DND-41 (cell line): ENCODE results near the gene GPR161.

Experiments
- ATAC-seq: fragments of 200-7000 bp; cut with Tn5 transposase; 3 replicates; pipeline ENCODE4 v1.9.1; 2021; ENCODE audit warnings: low read depth; ENCODE audit not compliant: insufficient read depth
- DNase-seq: peaks from one replicate; pipeline ENCODE4 v3.0.0-alpha.2; 2020
- H2AFZ ChIP-seq: 2 replicates; pipeline ENCODE4 v1.6.0; 2012; ENCODE audit warnings: low read depth, low read length
- H3K27ac ChIP-seq: 2 replicates; pipeline ENCODE4 v1.5.1; 2012; ENCODE audit warnings: low read length, inconsistent platforms
- H3K27me3 ChIP-seq: fragments of 200-600 bp; sonication (generic); 2 replicates; pipeline ENCODE4 v1.6.0; 2012; ENCODE audit warnings: low read length, mild to moderate bottlenecking, inconsistent platforms; ENCODE audit not compliant: insufficient read depth, poor library complexity
- H3K36me3 ChIP-seq: 2 replicates; pipeline ENCODE4 v1.5.1; 2012; ENCODE audit warnings: low read length, inconsistent platforms; ENCODE audit not compliant: insufficient read depth
- H3K4me1 ChIP-seq: 2 replicates; pipeline ENCODE4 v1.5.1; 2012; ENCODE audit warnings: mild to moderate bottlenecking, low read length; ENCODE audit not compliant: insufficient read depth
- H3K4me2 ChIP-seq: 2 replicates; pipeline ENCODE4 v1.6.0; 2012; ENCODE audit warnings: mild to moderate bottlenecking, moderate library complexity, low read length, inconsistent platforms; ENCODE audit not compliant: insufficient read depth
- H3K4me3 ChIP-seq, 2 experiments: fragments of 200-600 bp in 1 of 2; shearing (Covaris generic) in 1 of 2; 2 replicates each; pipeline ENCODE4 v1.5.1; 2012 to 2016; ENCODE audit warnings: inconsistent platforms in 2 of 2, low read length in 2 of 2, mild to moderate bottlenecking in 2 of 2, low read depth in 1 of 2, moderate library complexity in 1 of 2
- H3K79me2 ChIP-seq: 2 replicates; pipeline ENCODE4 v1.6.0; 2012; ENCODE audit warnings: low read length, inconsistent platforms; ENCODE audit not compliant: insufficient read depth
- H3K9ac ChIP-seq: 2 replicates; pipeline ENCODE4 v1.6.0; 2012; ENCODE audit warnings: low read depth, mild to moderate bottlenecking, inconsistent platforms, low read length, moderate library complexity
- H3K9me3 ChIP-seq: 2 replicates; pipeline ENCODE4 v1.5.1; 2012; ENCODE audit warnings: low read length, moderate library complexity, mild to moderate bottlenecking, inconsistent platforms; ENCODE audit not compliant: insufficient read depth, severe bottlenecking
- H4K20me1 ChIP-seq: 2 replicates; pipeline ENCODE4 v1.6.0; 2012; ENCODE audit warnings: low read length; ENCODE audit not compliant: insufficient read depth
- CTCF ChIP-seq: IDR thresholded peaks from 2 replicates; pipeline ENCODE4 v1.5.1; 2012; ENCODE audit warnings: borderline replicate concordance, low read length, moderate library complexity, mild to moderate bottlenecking; ENCODE audit not compliant: poor library complexity, severe bottlenecking; ENCODE audit errors: extremely low read depth
- EZH2 ChIP-seq: IDR thresholded peaks from 3 replicates; pipeline ENCODE4 v1.6.1; 2012; ENCODE audit warnings: borderline replicate concordance, low read depth, mild to moderate bottlenecking, moderate library complexity, low read length, inconsistent platforms; ENCODE audit not compliant: severe bottlenecking

Gene GPR161

GRCh38 chr1:168146160-168146539, 9.4 kb upstream of the GPR161 start:
- TF ChIP-seq EZH2 (no peak), CTCF (no peak)
- no peak overlapping the region for H3K9ac ChIP-seq
- no peak overlapping the region for H2AFZ ChIP-seq
- no peaks in the 10 kb centered on the region for H3K79me2 ChIP-seq
- H3K4me2 ChIP-seq, result no peak overlapping the region
- ATAC-seq (no peak), DNase-seq (no peak)
- H3K4me1 ChIP-seq, result peaks cover 8% of the 10 kb centered on the region
- H3K4me3 ChIP-seq, result no peak overlapping the region
- no peaks in the 10 kb centered on the region for H4K20me1 ChIP-seq
- H3K36me3 ChIP-seq, result no peaks in the 10 kb centered on the region
- H3K9me3 ChIP-seq, result no peaks in the 10 kb centered on the region
- no peaks in the 10 kb centered on the region for H3K27me3 ChIP-seq
- H3K27ac ChIP-seq, result no peak overlapping the region

DNA sequence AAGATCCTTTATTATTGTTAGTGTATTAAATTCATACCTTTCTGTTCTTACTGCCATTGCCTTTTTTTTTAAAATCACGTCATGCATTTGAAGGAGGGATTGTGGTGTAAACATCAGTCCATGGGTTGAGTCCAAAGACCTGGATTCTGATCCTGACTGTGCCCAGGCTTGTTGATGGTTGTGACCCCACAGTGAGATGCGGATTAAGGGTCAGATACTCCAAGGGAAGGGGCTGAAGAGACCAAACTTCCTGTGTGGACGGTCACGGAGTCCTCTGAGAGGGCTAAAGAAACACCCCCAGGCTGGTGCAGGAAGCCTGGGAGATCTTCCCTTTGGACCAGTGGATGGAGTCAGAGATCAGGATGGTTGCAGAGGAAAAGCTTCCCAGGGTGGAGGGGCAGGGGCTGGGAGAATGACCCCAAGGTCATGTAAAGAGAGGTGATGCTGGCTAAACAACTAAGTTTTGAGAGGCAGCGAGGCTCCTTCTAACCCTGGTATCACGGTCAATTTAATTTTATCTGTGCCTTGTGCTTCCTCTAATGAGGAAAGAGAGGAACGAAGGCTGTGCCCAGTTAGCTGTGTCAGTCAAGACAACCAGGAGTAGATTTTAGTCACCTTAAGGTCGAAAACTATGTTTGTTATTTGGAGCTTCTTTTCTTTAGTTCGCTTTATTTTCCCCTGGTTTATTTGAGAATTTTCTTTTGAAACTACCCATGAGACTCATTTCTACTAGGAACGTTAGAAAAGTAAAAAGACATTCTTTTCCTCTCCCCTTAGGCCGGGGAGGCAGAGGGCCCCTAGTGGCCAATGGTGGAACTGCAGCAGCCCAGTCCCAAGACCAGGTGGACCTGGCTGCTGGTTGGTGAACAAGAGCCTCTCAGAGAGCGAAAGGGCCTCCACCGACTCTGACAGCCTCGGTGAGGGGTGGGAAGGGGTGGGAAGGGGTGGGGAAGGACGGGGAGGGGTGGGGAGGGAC, 8.7 kb upstream of the GPR161 start:
- peak overlapping the region in 1 of 2 experiments; percentile 26; a peak in 2 of 4 replicates for H3K4me3 ChIP-seq
- peak; percentile 90 for DNase-seq
- no peaks in the 10 kb centered on the region for H3K27me3 ChIP-seq
- peak; percentile 100 for ATAC-seq
- no peaks in the 10 kb centered on the region for H3K9me3 ChIP-seq
- peaks cover 8% of the 10 kb centered on the region for H3K4me1 ChIP-seq
- peak overlapping the region; percentile 55 for H3K27ac ChIP-seq
- peak overlapping the region; percentile 54 for H3K4me2 ChIP-seq
- H3K36me3 ChIP-seq, result no peaks in the 10 kb centered on the region
- no peaks in the 10 kb centered on the region for H4K20me1 ChIP-seq
- no peaks in the 10 kb centered on the region for H3K79me2 ChIP-seq
- H3K9ac ChIP-seq, result peak overlapping the region; percentile 42
- peak; percentile 98 for TF ChIP-seq CTCF
- TF ChIP-seq EZH2, result no peak
- peak overlapping the region; percentile 82 for H2AFZ ChIP-seq

DNA sequence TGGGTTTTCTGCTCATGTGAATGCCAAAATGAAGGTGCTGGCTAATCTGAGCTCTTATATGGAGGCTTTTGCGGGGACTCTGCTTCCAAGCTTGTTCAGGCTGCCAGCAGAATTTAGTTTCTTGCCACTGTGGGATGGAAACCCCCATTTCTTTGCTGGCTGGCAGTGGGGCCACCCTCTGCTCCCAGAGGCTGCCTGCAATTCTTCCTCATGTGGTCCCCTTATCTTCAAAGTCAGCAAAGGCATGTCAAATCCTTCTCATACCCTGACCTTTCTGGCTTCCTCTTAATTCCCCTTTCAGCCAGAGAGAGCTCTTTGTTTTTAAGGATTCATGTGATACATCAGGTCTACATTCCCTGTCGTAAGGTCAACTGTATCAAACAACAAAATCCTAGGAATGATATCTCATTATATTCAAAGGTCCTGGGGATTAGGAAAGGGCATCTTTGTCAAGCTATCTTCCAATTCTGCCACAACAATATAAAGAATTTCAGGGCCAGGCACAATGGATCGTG, 5.2 kb upstream of the GPR161 start:
- ATAC-seq (no peak), DNase-seq (no peak)
- Histone ChIP-seq H2AFZ (no peak overlapping the region), H3K79me2 (no peaks in the 10 kb centered on the region), H3K9ac (no peak overlapping the region), H3K4me3 (no peak overlapping the region), H3K9me3 (no peaks in the 10 kb centered on the region), H3K27ac (no peak overlapping the region), H3K4me1 (peaks cover 15% of the 10 kb centered on the region), H3K27me3 (no peaks in the 10 kb centered on the region), H4K20me1 (no peaks in the 10 kb centered on the region), H3K36me3 (no peaks in the 10 kb centered on the region), H3K4me2 (no peak overlapping the region)
- TF ChIP-seq EZH2 (no peak), CTCF (no peak)
